GM19372 (cell line): Measurements from ENCODE around the gene JPH3.
"Not testable (repeated sequence)": the region's sequence is repeated elsewhere in the genome, so short reads cannot be mapped to it uniquely, and the experiment has no call there.

Source experiments
- ATAC-seq: cut with Tn5 transposase; IDR thresholded peaks from one replicate; pipeline ENCODE4 v1.9.1; 2021; ENCODE audit warnings: mild to moderate bottlenecking, low read depth, moderate library complexity; ENCODE audit not compliant: unreplicated experiment

The JPH3 gene

DNA sequence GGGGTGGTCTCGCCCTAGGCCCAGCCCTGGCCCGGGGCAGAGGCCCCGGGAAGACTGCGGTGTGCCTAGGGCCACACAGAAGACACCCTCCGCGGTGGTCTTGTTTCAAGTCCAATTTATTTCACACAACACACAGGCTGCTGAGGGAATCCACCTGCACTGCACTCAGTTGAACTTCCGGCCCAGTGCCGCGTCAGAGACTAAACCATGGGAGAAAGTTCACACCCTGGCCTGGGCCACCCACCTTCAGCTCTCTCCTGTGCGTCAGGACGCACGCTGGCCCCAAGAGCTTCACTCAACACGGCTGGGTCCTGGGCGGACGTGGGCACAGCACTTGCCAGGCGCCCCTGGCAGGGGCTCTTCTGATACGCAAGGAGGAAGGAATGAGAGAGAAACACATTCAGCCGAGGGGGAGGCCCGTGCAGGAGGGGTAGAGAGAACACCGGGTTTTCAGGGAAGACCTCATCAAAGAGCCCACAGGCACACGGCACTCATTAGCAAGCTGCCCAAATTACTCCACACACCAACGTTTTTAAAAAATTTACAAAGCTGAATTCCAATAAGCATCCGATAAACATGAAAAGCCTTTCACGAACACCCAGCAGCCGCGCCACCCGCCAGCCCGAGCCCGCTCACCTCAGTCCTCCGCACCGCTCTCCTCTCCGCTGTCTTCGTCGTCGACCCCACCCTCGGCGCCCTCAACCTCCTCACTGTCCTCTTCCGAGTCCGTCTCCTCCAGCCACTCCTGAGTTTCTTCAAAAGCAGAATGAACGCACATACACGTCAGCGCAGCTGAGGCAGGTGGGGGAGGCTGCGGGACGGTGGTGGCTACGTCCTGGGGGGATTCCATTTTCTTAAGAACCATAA lies 105.6 kb downstream of the JPH3 start:
- ATAC-seq = no peak

- no peak for ATAC-seq
Measured at GRCh38 chr16:87708881-87709638, 106.8 kb downstream of the JPH3 start.

DNA sequence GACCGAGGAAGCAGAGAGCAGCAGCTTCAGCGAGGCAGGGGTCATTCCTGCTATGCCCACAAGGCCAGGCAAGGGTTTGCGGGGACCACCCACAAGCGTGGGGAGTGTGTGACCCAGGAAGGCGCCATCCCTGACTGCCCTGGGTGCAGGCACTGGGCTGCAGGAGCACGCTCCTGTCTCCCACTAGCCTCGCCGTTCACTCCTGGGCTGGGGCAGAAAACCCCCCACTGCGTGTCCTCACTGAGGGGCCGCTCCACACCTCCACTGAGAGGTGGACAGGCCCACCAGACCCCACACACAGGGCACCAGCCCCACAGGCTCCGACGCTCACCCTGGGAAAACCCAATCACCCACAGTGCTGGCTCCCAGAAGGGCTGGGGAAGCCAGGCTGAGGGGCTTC lies 107.4 kb downstream of the JPH3 start:
- ATAC-seq = no peak

DNA sequence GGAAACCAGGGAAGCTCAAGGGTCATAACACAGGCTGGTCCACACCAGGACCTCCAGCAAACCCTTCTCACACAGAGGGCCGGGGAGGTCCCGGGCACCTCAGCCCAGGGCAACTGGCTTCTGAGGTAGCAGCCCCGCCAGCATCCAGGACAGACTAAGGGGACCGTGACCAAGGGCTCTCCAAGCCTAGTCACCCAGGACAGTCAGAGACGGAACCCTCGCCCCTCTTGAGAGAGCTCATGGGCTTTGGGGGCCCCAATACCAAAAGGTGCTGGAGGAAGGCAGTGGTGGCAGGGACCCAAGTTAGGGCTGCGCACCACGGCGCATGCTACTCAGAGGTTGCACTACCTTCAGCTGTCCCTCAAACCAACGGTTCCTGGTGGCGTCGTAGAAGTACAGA lies 108.6 kb downstream of the JPH3 start:
- ATAC-seq = no peak

DNA sequence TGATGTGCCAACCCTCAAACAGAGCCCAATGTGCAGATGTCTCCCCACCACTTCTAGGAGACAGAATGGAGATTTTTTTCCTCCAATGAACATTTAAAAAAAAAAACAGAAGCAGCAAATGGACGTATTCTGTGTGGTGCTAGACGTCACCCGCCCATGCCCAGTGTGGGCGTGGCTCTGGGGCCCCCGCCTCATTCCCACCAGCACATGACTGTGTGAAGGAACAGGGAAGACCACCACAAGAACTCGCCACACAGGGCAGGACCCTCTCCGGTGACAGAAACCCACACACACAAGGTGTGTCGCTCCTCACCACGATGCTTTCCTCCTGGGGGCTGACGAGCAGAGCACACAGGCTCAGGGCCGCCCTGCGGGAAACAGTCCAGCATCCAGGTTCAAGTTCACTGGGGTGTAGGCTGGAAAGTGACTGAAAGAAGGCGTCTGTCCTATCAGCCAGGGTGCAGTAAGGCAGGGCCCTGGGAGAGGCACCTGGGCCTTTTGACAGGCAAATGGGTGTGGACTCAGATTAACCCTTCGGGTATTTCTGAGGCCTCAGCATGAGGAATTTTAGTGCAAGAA lies 110.0 kb downstream of the JPH3 start:
- no peak for ATAC-seq

DNA sequence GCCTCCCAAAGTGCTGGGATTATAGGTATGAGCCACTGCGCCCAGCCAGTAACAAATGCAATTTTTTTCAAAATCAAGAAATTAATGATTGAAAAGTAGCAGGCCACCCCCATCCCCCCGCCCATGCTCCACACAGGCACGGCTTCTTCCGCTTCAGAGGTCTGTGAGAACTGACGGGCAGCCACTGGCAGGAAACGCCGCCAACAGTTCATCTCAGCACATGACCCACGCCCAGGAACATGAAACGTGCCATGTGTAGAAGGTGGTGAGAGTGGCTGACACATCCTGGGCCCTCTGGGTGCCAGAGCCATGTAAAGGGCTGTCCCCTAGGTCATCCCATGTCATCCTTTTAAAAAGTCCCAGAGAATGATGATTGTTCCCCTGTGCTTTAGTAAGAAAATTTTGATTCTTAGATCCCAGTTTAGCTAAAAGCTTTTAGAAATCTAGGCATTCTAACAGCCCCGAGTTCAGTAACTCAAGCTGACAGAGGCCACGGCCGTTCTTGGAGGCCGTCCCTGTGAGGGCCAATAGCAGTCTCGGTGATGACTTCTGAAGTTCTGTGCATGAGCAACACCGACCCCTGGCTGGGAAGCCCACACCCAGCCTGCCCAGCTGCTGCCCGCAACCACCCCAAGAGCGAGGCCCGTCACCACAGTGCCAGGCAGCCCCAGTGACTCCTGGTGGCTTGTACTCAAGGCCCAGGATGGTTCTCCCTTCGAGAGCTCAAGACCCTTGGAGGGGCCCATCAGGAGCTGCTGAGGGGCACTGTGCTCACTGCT lies 111.3 kb downstream of the JPH3 start:
- no peak for ATAC-seq

- ATAC-seq = no peak
Measured at GRCh38 chr16:87715231-87715630, 112.9 kb downstream of the JPH3 start.

DNA sequence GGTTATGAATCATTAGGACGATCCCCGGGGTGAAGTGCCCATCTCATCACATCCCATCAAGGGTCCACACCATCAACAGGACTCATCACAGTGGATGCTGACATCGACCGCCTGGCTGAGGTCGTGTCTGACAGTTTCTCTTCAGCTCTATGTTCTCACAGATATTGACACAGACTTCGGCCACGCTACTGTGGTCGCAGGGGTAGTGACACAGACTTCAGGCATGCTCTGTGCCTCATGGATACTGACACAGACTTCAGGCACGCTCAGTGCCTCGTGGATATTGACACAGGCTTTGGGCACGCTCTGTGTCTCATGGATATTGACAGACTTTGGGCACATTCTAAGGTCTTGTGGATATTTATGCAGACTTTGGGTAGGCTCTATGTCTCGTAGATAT lies 113.3 kb downstream of the JPH3 start:
- ATAC-seq = no peak

DNA sequence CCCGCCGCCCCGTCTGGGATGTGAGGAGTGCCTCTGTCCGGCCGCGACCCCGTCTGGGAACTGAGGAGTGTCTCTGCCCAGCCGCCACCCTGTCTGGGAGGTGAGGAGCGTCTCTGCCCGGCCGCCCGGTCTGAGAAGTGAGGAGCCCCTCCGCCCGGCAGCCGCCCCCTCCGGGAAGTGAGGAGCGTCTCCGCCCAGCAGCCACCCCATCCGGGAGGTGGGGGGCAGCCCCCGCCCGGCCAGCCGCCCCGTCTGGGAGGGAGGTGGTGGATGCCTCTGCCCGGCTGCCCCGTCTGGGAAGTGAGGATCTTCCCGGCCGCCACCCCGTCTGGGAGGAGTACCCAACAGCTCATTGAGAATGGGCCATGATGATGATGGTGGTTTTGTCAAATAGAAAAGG lies 116.5 kb downstream of the JPH3 start:
- not testable (repeated sequence) for ATAC-seq

- ATAC-seq = no peak
Measured at GRCh38 chr16:87720446-87720845, 118.1 kb downstream of the JPH3 start.

GRCh38 chr16:87721622-87722585 lies 119.6 kb downstream of the JPH3 start:
- no peak for ATAC-seq

GRCh38 chr16:87722590-87723225 lies 120.4 kb downstream of the JPH3 start:
- no peak for ATAC-seq

DNA sequence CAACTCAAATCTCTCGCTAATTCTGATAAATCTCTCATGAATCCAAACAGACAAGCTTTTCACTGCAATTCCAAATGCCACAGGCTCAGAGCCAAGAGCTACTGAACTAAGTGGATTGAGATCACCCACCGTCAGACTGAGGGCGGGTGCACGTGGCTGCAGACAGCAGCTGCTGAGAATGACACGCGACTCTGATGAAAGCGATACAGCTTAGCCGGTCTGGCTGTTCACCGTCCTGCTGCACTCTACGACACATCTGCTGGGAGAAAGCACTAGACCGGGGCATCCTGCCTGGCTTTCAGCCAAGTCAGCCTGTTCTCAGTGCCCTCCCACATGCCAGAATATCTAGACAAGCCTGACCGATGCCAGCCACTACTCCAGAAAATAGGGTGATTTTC lies 120.9 kb downstream of the JPH3 start:
- no peak for ATAC-seq

GRCh38 chr16:87724490-87725291 lies 122.4 kb downstream of the JPH3 start:
- no peak for ATAC-seq

- ATAC-seq = no peak
Measured at GRCh38 chr16:87725596-87726235, 123.4 kb downstream of the JPH3 start.

- not testable (repeated sequence) for ATAC-seq
Measured at GRCh38 chr16:87726577-87726976, 124.3 kb downstream of the JPH3 start.

DNA sequence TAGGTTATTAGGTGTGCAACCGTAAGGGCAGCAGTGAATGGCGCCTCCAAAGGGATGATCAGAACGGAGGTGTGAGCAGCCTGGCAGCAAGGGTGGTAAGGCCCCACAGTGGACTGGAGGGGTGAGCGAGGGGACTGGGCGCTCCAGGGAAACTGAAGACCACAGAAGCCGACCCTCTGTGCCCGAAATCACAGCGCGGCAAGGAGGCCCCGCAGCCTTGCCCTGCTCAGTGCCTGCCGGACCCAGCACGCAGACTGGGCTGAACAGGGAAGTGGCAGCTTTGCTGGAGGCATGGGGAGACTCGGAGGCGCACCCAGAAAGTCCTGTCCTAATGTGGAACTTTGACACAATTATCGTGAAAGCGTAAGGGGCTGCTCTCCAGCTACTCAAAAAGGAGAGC lies 125.0 kb downstream of the JPH3 start:
- no peak for ATAC-seq

- no peak for ATAC-seq
Measured at GRCh38 chr16:87728026-87728425, 125.7 kb downstream of the JPH3 start.
